Breast epithelium (tissue), 4 donors: ENCODE results near the gene ZNF611. TPM values are rescaled to one million over a fixed set of nuclear protein-coding genes. Genes with fewer than 3 reads are reported as not detected.
"Not testable (repeated sequence)": the region's sequence is repeated elsewhere in the genome, so short reads cannot be mapped to it uniquely, and the experiment has no call there.

Source experiments
- DNase-seq, 2 donors: peaks; one replicate each; pipeline ENCODE4 v3.0.0-alpha.2; 2019; ENCODE audit warnings: low spot score in 2 of 2
- H3K27ac ChIP-seq, 2 donors: fragments of 200-600 bp; sonication (generic) in 1 of 2; one replicate each; pipeline ENCODE4 v1.5.1; 2016 to 2019; ENCODE audit warnings: mild to moderate bottlenecking in 1 of 2
- H3K27me3 ChIP-seq, 2 donors: fragments of 200-600 bp; sonication (generic) in 1 of 2; one replicate each; pipeline versions ENCODE4 v1.5.1 to v1.6.0; 2017 to 2019; ENCODE audit warnings: control low read depth in 1 of 2, mild to moderate bottlenecking in 1 of 2
- H3K36me3 ChIP-seq: fragments of 200-600 bp; one replicate; pipeline ENCODE4 v1.5.1; 2019
- H3K4me1 ChIP-seq, 2 donors: fragments of 200-600 bp; sonication (generic); one replicate each; pipeline ENCODE4 v1.5.1; 2016 to 2019; ENCODE audit warnings: control low read depth in 1 of 2
- H3K4me3 ChIP-seq, 3 donors: fragments of 200-600 bp; sonication (generic); 1 replicate in 2 of 3; 2 replicates in 1 of 3; pipeline ENCODE4 v1.5.1; 2016 to 2019; ENCODE audit warnings: mild to moderate bottlenecking in 3 of 3, moderate library complexity in 2 of 3
- H3K9me3 ChIP-seq, 2 donors: fragments of 200-600 bp; sonication (generic) in 1 of 2; one replicate each; pipeline ENCODE4 v1.5.1; 2016 to 2019; ENCODE audit warnings: control low read depth in 1 of 2
- POLR2A ChIP-seq: fragments of 450-650 bp; IDR thresholded peaks from one replicate; pipeline ENCODE4 v1.6.1; 2016; ENCODE audit warnings: antibody characterized with exemption, mild to moderate bottlenecking, moderate library complexity
- POLR2AphosphoS5 ChIP-seq, 3 donors: sonication (generic); formaldehyde crosslinking; IDR thresholded peaks; one replicate each; pipeline ENCODE4 v1.6.1; 2017; ENCODE audit warnings: antibody characterized with exemption in 3 of 3
- intact Hi-C: fragments of 100-400 bp; cut with DNase I; formaldehyde crosslinking; loops from one replicate; pipeline ENCODE4 v1.15.1; 2023; ENCODE audit warnings: low total_unique reads
- total RNA-seq, 3 donors: library from RNA; depleted of rRNA; stranded (reverse); fragments of >200 nt; gene quantifications; one replicate each; pipeline ENCODE4 v1.1.0, GENCODE V29; 2016
- TF ChIP-seq, protein P1 (sequence below), 3 donors: fragments of 450-650 bp; IDR thresholded peaks; one replicate each; pipeline ENCODE4 v1.5.1; 2016 to 2017; ENCODE audit warnings: antibody characterized with exemption in 3 of 3, mild to moderate bottlenecking in 3 of 3, moderate library complexity in 3 of 3

ZNF611 gene
- total RNA-seq, 3 donors from 2014 or later: 11.8 to 23.0 (median 16.7) TPM

DNA sequence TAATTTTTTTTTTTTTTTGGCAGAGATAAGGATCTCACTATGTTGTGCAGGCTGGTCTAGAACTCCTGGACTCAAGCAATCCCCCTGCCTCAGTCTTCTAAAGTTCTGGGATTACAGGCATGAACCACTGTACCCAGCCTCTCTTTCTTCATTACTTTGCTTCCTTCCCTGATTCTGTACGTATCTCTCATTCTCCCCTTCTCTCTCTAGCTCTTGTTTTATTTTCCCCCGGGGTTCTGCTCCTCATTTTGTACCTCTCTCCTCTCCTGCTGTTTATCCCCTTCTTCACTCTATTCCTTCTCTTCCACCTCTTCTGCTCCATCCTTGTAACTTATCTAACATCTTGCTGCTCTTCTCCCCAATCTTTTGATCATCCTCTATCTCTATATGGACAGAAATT is 46.5 kb downstream of the ZNF611 start:
- H3K9me3 ChIP-seq: no peaks in the 10 kb centered on the region
- intact Hi-C loops: no loop called here
- no peak overlapping the region for H3K27ac ChIP-seq
- TF ChIP-seq POLR2AphosphoS5 (IDR thresholded peaks at IDR 0.05): no peak
- H3K4me3 ChIP-seq: no peak overlapping the region
- no peaks in the 10 kb centered on the region for H3K4me1 ChIP-seq
- DNase-seq: no peak
- H3K27me3 ChIP-seq: no peaks in the 10 kb centered on the region
- H3K36me3 ChIP-seq: no peaks in the 10 kb centered on the region

DNA sequence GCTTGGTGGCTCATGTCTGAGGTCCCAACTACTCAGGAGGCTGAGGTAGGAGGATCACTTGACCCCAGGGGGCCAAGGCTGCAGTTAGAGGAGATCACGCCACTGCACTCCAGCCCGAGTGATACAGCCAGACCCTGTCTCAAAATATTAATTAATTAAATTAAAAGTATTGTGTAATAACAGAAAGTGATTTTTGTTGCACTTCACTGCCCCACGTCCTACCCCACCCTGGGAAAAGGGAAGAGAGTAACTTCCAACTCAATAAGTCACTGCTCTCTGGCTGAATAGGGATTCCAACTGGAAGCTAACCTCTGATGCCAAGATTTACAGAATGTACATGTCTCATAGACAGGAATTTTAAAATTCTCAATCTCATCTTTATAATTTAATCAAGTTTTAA is 47.2 kb downstream of the ZNF611 start:
- DNase-seq: no peak
- no peak overlapping the region for H3K4me3 ChIP-seq
- no peak for TF ChIP-seq POLR2AphosphoS5 (IDR thresholded peaks at IDR 0.05)
- no peak for TF ChIP-seq POLR2A
- TF ChIP-seq, protein P1, sequence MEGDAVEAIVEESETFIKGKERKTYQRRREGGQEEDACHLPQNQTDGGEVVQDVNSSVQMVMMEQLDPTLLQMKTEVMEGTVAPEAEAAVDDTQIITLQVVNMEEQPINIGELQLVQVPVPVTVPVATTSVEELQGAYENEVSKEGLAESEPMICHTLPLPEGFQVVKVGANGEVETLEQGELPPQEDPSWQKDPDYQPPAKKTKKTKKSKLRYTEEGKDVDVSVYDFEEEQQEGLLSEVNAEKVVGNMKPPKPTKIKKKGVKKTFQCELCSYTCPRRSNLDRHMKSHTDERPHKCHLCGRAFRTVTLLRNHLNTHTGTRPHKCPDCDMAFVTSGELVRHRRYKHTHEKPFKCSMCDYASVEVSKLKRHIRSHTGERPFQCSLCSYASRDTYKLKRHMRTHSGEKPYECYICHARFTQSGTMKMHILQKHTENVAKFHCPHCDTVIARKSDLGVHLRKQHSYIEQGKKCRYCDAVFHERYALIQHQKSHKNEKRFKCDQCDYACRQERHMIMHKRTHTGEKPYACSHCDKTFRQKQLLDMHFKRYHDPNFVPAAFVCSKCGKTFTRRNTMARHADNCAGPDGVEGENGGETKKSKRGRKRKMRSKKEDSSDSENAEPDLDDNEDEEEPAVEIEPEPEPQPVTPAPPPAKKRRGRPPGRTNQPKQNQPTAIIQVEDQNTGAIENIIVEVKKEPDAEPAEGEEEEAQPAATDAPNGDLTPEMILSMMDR (IDR thresholded peaks at IDR 0.05): no peak
- no peaks in the 10 kb centered on the region for H3K4me1 ChIP-seq
- H3K36me3 ChIP-seq: no peaks in the 10 kb centered on the region
- H3K27me3 ChIP-seq: no peaks in the 10 kb centered on the region
- H3K27ac ChIP-seq: no peak overlapping the region
- intact Hi-C loops: no loop called here
- no peaks in the 10 kb centered on the region for H3K9me3 ChIP-seq

DNA sequence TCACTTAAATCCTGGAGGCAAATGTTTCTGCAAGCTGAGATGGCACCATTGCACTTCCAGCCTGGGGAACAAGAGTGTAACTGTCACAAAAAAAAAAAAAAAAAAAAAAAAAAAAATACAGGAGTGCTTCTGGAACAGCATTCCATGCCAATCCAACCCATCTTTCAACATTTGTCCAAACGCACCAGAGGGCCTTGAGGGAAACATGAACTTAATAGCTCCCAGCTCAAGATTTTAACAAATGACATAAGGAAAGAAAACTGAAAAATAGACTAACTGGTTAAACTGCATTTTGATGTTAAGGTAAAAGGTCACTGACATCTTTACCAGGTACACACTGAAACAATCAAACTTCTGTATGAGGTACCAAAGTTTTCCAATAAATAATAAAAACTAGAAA is 49.0 kb downstream of the ZNF611 start:
- Histone ChIP-seq H3K4me1 (no peaks in the 10 kb centered on the region), H3K27ac (peak overlapping the region in 1 of 2 donors; percentile 25), H3K27me3 (no peaks in the 10 kb centered on the region), H3K9me3 (no peaks in the 10 kb centered on the region), H3K36me3 (no peaks in the 10 kb centered on the region), H3K4me3 (no peak overlapping the region)
- intact Hi-C loops: no loop called here
- no peak for DNase-seq
- TF ChIP-seq, protein P1 (IDR thresholded peaks at IDR 0.05): no peak
- TF ChIP-seq POLR2AphosphoS5 (IDR thresholded peaks at IDR 0.05): no peak
- no peak for TF ChIP-seq POLR2A

DNA sequence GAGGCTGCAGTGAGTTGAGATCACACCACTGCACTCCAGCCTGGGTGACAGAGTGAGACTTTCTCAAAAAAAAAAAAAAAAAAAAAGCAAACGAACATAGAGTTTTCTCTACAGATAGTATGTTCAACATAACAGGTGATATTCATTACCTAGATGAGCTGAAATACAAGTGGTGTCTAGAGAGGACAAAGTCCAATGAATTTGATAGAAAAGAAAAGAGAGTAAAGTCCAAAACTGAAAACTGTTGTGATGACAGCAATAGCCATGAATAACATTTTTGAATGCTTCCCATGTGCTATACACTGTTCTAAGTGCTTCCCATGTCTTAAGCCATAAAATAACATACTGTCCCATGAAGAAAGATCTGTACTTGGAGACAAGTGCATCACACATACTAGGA is 53.6 kb downstream of the ZNF611 start:
- H3K36me3 ChIP-seq, intact Hi-C loops, H3K4me3 ChIP-seq, DNase-seq, H3K27ac ChIP-seq, H3K27me3 ChIP-seq, H3K4me1 ChIP-seq, H3K9me3 ChIP-seq: not testable (repeated sequence)

DNA sequence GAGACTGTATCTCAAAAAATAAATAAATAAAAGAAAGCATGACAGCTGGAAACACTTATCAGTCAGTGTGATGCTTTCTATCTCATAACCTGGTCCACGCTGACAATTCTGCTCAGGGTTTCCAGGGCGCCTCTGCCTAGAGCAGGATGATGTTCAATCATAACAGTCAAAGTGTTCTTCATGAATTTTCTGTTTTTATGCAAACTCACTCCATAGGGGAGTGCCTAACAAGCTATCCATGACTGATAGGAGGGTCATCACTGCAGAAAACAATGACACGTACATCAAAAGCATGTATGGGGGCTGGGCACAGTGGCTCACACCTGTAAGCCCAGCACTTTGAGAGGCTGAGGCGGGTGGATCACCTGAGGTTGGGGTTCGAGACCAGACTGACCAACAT is 55.2 kb downstream of the ZNF611 start:
- TF ChIP-seq POLR2AphosphoS5 (IDR thresholded peaks at IDR 0.05) (no peak), POLR2A (no peak)
- TF ChIP-seq, protein P1 (IDR thresholded peaks at IDR 0.05): no peak
- no peaks in the 10 kb centered on the region for H3K4me1 ChIP-seq
- intact Hi-C loops: no loop called here
- DNase-seq: no peak
- no peaks in the 10 kb centered on the region for H3K36me3 ChIP-seq
- H3K27ac ChIP-seq: no peak overlapping the region
- H3K9me3 ChIP-seq: no peaks in the 10 kb centered on the region
- H3K4me3 ChIP-seq: no peak overlapping the region
- H3K27me3 ChIP-seq: no peaks in the 10 kb centered on the region

DNA sequence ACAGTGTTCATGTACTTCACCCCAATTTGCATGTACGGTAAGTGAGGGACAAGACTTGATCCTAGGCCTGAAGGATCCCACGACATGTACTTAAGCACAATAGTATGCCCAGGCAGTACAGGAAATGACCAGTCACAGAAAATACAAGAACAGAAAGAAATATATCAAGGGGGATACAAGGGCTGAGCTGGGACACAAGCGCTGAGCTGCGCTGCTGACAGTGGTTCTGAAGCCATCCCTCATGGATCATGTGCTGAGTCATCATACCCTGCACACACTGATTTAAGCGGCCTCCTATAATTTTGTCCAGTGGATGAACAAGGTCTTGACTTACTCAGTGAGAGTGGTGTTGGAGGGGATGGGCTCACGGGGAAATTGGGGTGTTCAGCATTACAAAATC is 59.6 kb downstream of the ZNF611 start:
- H3K9me3 ChIP-seq, intact Hi-C loops, H3K4me3 ChIP-seq, H3K27ac ChIP-seq, H3K27me3 ChIP-seq, H3K4me1 ChIP-seq, H3K36me3 ChIP-seq, DNase-seq: not testable (repeated sequence)

DNA sequence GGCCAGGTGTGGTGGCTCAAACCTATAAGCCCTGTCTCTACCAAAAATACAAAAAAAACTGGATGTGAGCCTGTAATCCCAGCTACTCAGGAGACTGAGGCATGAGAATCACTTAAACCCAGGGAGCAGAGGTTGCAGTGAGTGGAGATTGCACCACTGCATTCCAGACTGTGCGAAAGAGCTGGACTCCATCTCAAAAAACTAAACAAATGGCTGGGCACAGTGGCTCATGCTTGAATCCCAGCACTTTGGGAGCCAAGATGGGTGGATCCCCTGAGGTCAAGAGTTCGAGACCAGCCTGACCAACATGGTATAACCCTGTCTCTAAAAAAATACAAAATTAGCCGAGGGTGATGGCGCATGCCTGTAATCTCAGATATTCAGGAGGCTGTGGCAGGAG is 61.8 kb downstream of the ZNF611 start:
- Histone ChIP-seq H3K27me3 (no peaks in the 10 kb centered on the region), H3K27ac (no peak overlapping the region), H3K4me3 (no peak overlapping the region), H3K9me3 (no peaks in the 10 kb centered on the region), H3K36me3 (no peaks in the 10 kb centered on the region), H3K4me1 (no peaks in the 10 kb centered on the region)
- intact Hi-C loops: no loop called here
- DNase-seq: no peak
- TF ChIP-seq, protein P1 (IDR thresholded peaks at IDR 0.05): no peak
- TF ChIP-seq POLR2AphosphoS5 (IDR thresholded peaks at IDR 0.05) (no peak), POLR2A (no peak)
